Iris pigment epithelial cell (primary cell): ENCODE data around the gene UNC5A.

ENCODE experiments used
- DNase-seq: peaks from one replicate; pipeline ENCODE4 v3.0.0-alpha.2; 2011; ENCODE audit warnings: low read depth

The UNC5A gene

GRCh38 chr5:176810081-176810597, at the start of gene UNC5A:
Gene UNC5A, plus strand, starts transcription at chr5:176810559. Its CDS starts 192 bp downstream, at chr5:176810751.
- peak; percentile 43 for DNase-seq

- DNase-seq, result no peak
These were observed 48.6 kb upstream of the UNC5A start for GRCh38 chr5:176761755-176762154.

GRCh38 chr5:176762489-176762888, 47.9 kb upstream of the UNC5A start:
- no peak for DNase-seq

GRCh38 chr5:176765687-176766086, 44.7 kb upstream of the UNC5A start:
- no peak for DNase-seq

GRCh38 chr5:176768174-176768970, 42.0 kb upstream of the UNC5A start:
- no peak for DNase-seq

GRCh38 chr5:176769911-176770310, 40.4 kb upstream of the UNC5A start:
- DNase-seq, result no peak

- no peak for DNase-seq
These were observed 39.9 kb upstream of the UNC5A start for GRCh38 chr5:176770431-176770830.

- no peak for DNase-seq
These were observed 39.1 kb upstream of the UNC5A start for GRCh38 chr5:176771102-176771845.

GRCh38 chr5:176772271-176773210, 37.8 kb upstream of the UNC5A start:
- no peak for DNase-seq

GRCh38 chr5:176773408-176774035, 36.8 kb upstream of the UNC5A start:
- no peak for DNase-seq

- no peak for DNase-seq
These were observed 35.9 kb upstream of the UNC5A start for GRCh38 chr5:176774216-176775171.

GRCh38 chr5:176775409-176775808, 35.0 kb upstream of the UNC5A start:
- DNase-seq, result no peak

- DNase-seq, result no peak
These were observed 34.1 kb upstream of the UNC5A start for GRCh38 chr5:176776141-176776865.

GRCh38 chr5:176776916-176777315, 33.4 kb upstream of the UNC5A start:
- DNase-seq, result no peak

- DNase-seq, result no peak
These were observed 31.4 kb upstream of the UNC5A start for GRCh38 chr5:176778921-176779465.

GRCh38 chr5:176779537-176779936, 30.8 kb upstream of the UNC5A start:
- no peak for DNase-seq

GRCh38 chr5:176780176-176781053, 29.9 kb upstream of the UNC5A start:
- no peak for DNase-seq

GRCh38 chr5:176781054-176781375, 29.3 kb upstream of the UNC5A start:
- DNase-seq, result no peak
